ENCODE results near the gene PKDREJ.

GRCh38 chr22:46263216-46263590 lies at the start of gene PKDREJ:
- TF ChIP-seq CTCF (conservative IDR thresholded peaks at IDR 0.05): no peak
- no peak for TF ChIP-seq EZH2 (IDR thresholded peaks at IDR 0.05; ENCODE audit: low read depth)
